Measurements from ENCODE around the gene JAGN1. TPM values are rescaled to one million over a fixed set of nuclear protein-coding genes. Genes with fewer than 3 reads are reported as not detected.

The JAGN1 gene
- total and polyA plus RNA-seq, 2 of the 8 experiments (the other 6 are each of a cell fraction or from before 2014, with no cell fraction given) = 26.9 to 51.6 TPM

DNA sequence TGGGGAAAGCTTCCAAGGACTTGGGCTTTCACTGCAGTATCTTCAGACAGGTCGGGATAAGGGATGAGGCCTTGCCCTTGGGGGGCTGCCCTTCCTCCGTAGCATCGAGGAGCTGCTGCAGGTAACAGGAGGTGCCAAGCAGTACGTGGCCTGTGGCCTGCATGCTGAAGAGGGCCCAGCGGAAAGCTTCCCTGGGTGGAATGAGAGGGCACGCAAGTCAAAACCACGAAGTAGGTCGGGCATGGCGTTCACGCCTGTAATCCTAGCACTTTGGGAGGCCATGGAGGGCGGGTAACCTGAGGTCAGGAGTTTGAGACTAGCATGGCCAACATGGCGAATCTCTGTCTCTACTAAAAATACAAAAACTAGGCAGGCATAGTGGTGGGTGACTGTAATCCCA, 23.3 kb upstream of the JAGN1 start (continued):
- TF ChIP-seq SIRT6 (IDR thresholded peaks at IDR 0.05; ENCODE audit: low read length) = no peak
- no peak for TF ChIP-seq NRF1 (IDR thresholded peaks at IDR 0.05; ENCODE audit: low read depth, low read length)
- no peak for TF ChIP-seq ASH2L (IDR thresholded peaks at IDR 0.05; ENCODE audit: low read length)
- no peak for TF ChIP-seq RAD21 (IDR thresholded peaks at IDR 0.05 in 1 of 2, conservative IDR thresholded peaks at IDR 0.05 in 1 of 2; ENCODE audit: low read depth in 2 of 2, low read length in 2 of 2)
- no peak for TF ChIP-seq RBBP5 (IDR thresholded peaks at IDR 0.05; ENCODE audit: borderline replicate concordance, low read depth, low read length)
- TF ChIP-seq BCL11A (IDR thresholded peaks at IDR 0.05; ENCODE audit: low read depth in 2 of 2, low read length in 2 of 2) = no peak
- no peak for TF ChIP-seq CHD1 (IDR thresholded peaks at IDR 0.05; ENCODE audit: low read depth, low read length)
